Smooth muscle cell (in vitro differentiated cells): ENCODE measurements around the gene TMEM239. TPM values are rescaled to one million over a fixed set of nuclear protein-coding genes. Genes with fewer than 3 reads are reported as not detected.

Experiments
- DNase-seq: peaks from one replicate; lab custom pipeline; 2025; ENCODE audit not compliant: unreplicated experiment; lab: John Stamatoyannopoulos, UW
- H2AFZ ChIP-seq: fragments of 200-600 bp; sonication (generic); 2 replicates; pipeline ENCODE4 v1.6.0; 2016; ENCODE audit warnings: antibody characterized with exemption, low read depth, mild to moderate bottlenecking
- H3F3A ChIP-seq: fragments of 200-600 bp; sonication (generic); 2 replicates; pipeline ENCODE4 v1.6.0; 2017; ENCODE audit warnings: antibody characterized with exemption, low read depth
- H3K27ac ChIP-seq: fragments of 200-600 bp; sonication (generic); 2 replicates; pipeline ENCODE4 v1.5.1; 2016; ENCODE audit warnings: low read depth, mild to moderate bottlenecking
- H3K27me3 ChIP-seq: fragments of 200-600 bp; sonication (generic); 2 replicates; pipeline ENCODE4 v1.6.1; 2016; ENCODE audit warnings: low read depth, mild to moderate bottlenecking
- H3K36me3 ChIP-seq: fragments of 200-600 bp; sonication (generic); 2 replicates; pipeline ENCODE4 v1.5.1; 2016; ENCODE audit warnings: low read depth
- H3K4me1 ChIP-seq: fragments of 200-600 bp; sonication (generic); 2 replicates; pipeline ENCODE4 v1.5.1; 2016; ENCODE audit warnings: low read depth
- H3K4me2 ChIP-seq: fragments of 200-600 bp; sonication (generic); 2 replicates; pipeline ENCODE4 v1.6.0; 2016; ENCODE audit warnings: mild to moderate bottlenecking
- H3K4me3 ChIP-seq: fragments of 200-600 bp; sonication (generic); 2 replicates; pipeline ENCODE4 v1.5.1; 2016; ENCODE audit warnings: mild to moderate bottlenecking
- H3K79me2 ChIP-seq: fragments of 200-600 bp; sonication (generic); 2 replicates; pipeline ENCODE4 v1.6.0; 2016; ENCODE audit warnings: low read depth, mild to moderate bottlenecking
- H3K9ac ChIP-seq: fragments of 200-600 bp; sonication (generic); 2 replicates; pipeline ENCODE4 v1.6.0; 2016; ENCODE audit warnings: low read depth
- H3K9me3 ChIP-seq: fragments of 200-600 bp; sonication (generic); replicated peaks from 2 replicates; pipeline ENCODE4 v1.5.1; 2016; ENCODE audit warnings: low read depth
- H4K20me1 ChIP-seq: fragments of 200-600 bp; sonication (generic); 2 replicates; pipeline ENCODE4 v1.6.0; 2016; ENCODE audit warnings: low read depth
- CTCF ChIP-seq: fragments of 200-600 bp; sonication (generic); IDR thresholded peaks from 2 replicates; pipeline ENCODE4 v1.5.1; 2017; ENCODE audit warnings: borderline replicate concordance, mild to moderate bottlenecking, antibody characterized with exemption; ENCODE audit not compliant: insufficient read depth, poor library complexity, severe bottlenecking
- WGBS: methylation state at CpG from one replicate; pipeline ENCODE4 v1.1.7; 2016; ENCODE audit warnings: low lambda C conversion rate; 5-methylcytosine and 5-hydroxymethylcytosine counted together
- polyA plus RNA-seq: library from polyadenylated mRNA; unstranded; fragments of >200 nt; fragmentation: Nextera tagmentation; extraction: Ambion mirVana; gene quantifications from 2 replicates; pipeline ENCODE4 v1.2.1, GENCODE V29; 2016
- total RNA-seq: library from RNA; depleted of rRNA; stranded (reverse); fragments of >200 nt; gene quantifications from 2 replicates; pipeline ENCODE4 v1.2.3, GENCODE V29; 2014

Gene TMEM239
- total and polyA plus RNA-seq, 2 experiments from 2014 or later, result not detected

- no peak for DNase-seq
- H3K27me3 ChIP-seq, result peaks cover 47% of the 10 kb centered on the region
- WGBS, result 31% methylated on average over 47 of the region's 49 CpGs
These were observed 11.1 kb upstream of the TMEM239 start for GRCh38 chr20:2804852-2805688.

GRCh38 chr20:2805689-2806350 lies 10.3 kb upstream of the TMEM239 start:
- DNase-seq, result no peak
- WGBS, result 48% methylated on average over 22 of the region's 22 CpGs

More at GRCh38 chr20:2804852-2805688, 11.1 kb upstream of the TMEM239 start:
- Histone ChIP-seq H3K4me2 (peak overlapping the region; percentile 54), H2AFZ (peak overlapping the region; percentile 4), H3K27ac (no peak overlapping the region), H3K4me1 (peaks cover 6% of the 10 kb centered on the region), H3K9me3 (no peaks in the 10 kb centered on the region), H3K79me2 (no peaks in the 10 kb centered on the region), H3K36me3 (no peaks in the 10 kb centered on the region), H3F3A (no peaks in the 10 kb centered on the region), H3K9ac (no peak overlapping the region), H4K20me1 (no peaks in the 10 kb centered on the region), H3K4me3 (no peak overlapping the region)
- TF ChIP-seq CTCF, result no peak

GRCh38 chr20:2806351-2806701 lies 9.8 kb upstream of the TMEM239 start:
- Histone ChIP-seq H2AFZ (no peak overlapping the region), H3F3A (no peaks in the 10 kb centered on the region), H3K9ac (no peak overlapping the region), H3K27ac (no peak overlapping the region), H3K36me3 (no peaks in the 10 kb centered on the region), H3K4me2 (no peak overlapping the region), H3K4me3 (no peak overlapping the region), H3K4me1 (peaks cover under 1% of the 10 kb centered on the region), H3K9me3 (no peaks in the 10 kb centered on the region), H3K79me2 (no peaks in the 10 kb centered on the region), H4K20me1 (no peaks in the 10 kb centered on the region), H3K27me3 (peaks cover 39% of the 10 kb centered on the region)
- DNase-seq, result no peak
- 78% methylated on average over 4 of the region's 4 CpGs for WGBS
- no peak for TF ChIP-seq CTCF

More at GRCh38 chr20:2805689-2806350, 10.3 kb upstream of the TMEM239 start:
- H3K9me3 ChIP-seq, result no peaks in the 10 kb centered on the region
- peak overlapping the region; percentile 54 for H3K4me2 ChIP-seq
- no peak overlapping the region for H3K27ac ChIP-seq
- TF ChIP-seq CTCF, result no peak
- H3K36me3 ChIP-seq, result no peaks in the 10 kb centered on the region
- no peak overlapping the region for H3K9ac ChIP-seq
- H3K79me2 ChIP-seq, result no peaks in the 10 kb centered on the region
- peaks cover 44% of the 10 kb centered on the region for H3K27me3 ChIP-seq
- H3K4me3 ChIP-seq, result no peak overlapping the region
- no peak overlapping the region for H2AFZ ChIP-seq
- H4K20me1 ChIP-seq, result no peaks in the 10 kb centered on the region
- peaks cover 6% of the 10 kb centered on the region for H3K4me1 ChIP-seq
- no peaks in the 10 kb centered on the region for H3F3A ChIP-seq
